HG02642 (cell line): ENCODE results near the gene SPEG.

Experiments
- ATAC-seq: cut with Tn5 transposase; IDR thresholded peaks from one replicate; pipeline ENCODE4 v1.9.1; 2021; ENCODE audit warnings: mild to moderate bottlenecking; ENCODE audit not compliant: unreplicated experiment, poor library complexity

The SPEG gene

GRCh38 chr2:219474285-219475060 lies 39.8 kb downstream of the SPEG start:
- ATAC-seq, result no peak

- ATAC-seq, result no peak
These were observed 40.6 kb downstream of the SPEG start for GRCh38 chr2:219475278-219475677.

- peak; percentile 55 for ATAC-seq
These were observed 41.3 kb downstream of the SPEG start for GRCh38 chr2:219475697-219476651.

- no peak for ATAC-seq
These were observed 42.1 kb downstream of the SPEG start for GRCh38 chr2:219476652-219477151.

GRCh38 chr2:219477179-219477578 lies 42.5 kb downstream of the SPEG start:
- ATAC-seq, result no peak

GRCh38 chr2:219477815-219478214 lies 43.2 kb downstream of the SPEG start:
- ATAC-seq, result no peak

- no peak for ATAC-seq
These were observed 44.3 kb downstream of the SPEG start for GRCh38 chr2:219478916-219479315.

- no peak for ATAC-seq
These were observed 45.4 kb downstream of the SPEG start for GRCh38 chr2:219480004-219480403.

- ATAC-seq, result no peak
These were observed 48.2 kb downstream of the SPEG start for GRCh38 chr2:219482674-219483405.

GRCh38 chr2:219483451-219484342 lies 49.1 kb downstream of the SPEG start:
- ATAC-seq, result no peak

GRCh38 chr2:219484343-219485200 lies 49.9 kb downstream of the SPEG start:
- ATAC-seq, result no peak

GRCh38 chr2:219485201-219485580 lies 50.5 kb downstream of the SPEG start:
- ATAC-seq, result no peak

GRCh38 chr2:219486380-219486959 lies 51.8 kb downstream of the SPEG start:
- ATAC-seq, result no peak

GRCh38 chr2:219488149-219488843 lies 53.7 kb downstream of the SPEG start:
- no peak for ATAC-seq

GRCh38 chr2:219488844-219489194 lies 54.2 kb downstream of the SPEG start:
- ATAC-seq, result no peak

- ATAC-seq, result no peak
These were observed 54.7 kb downstream of the SPEG start for GRCh38 chr2:219489315-219489714.

- ATAC-seq, result no peak
These were observed 55.5 kb downstream of the SPEG start for GRCh38 chr2:219490186-219490585.
